HG03045 (cell line): ENCODE data around the gene B4GALT5.
A peak's percentile ranks its signal among the peaks of the same experiment; 100 is the strongest.

Experiments used
- ATAC-seq: cut with Tn5 transposase; IDR thresholded peaks from one replicate; pipeline ENCODE4 v1.9.1; 2021; ENCODE audit warnings: mild to moderate bottlenecking, moderate library complexity; ENCODE audit not compliant: unreplicated experiment

B4GALT5 gene

GRCh38 chr20:49610691-49611538, 102.8 kb downstream of the B4GALT5 start:
- ATAC-seq: peak; percentile 58

- ATAC-seq: no peak
Observed at GRCh38 chr20:49608752-49609670, 104.7 kb downstream of the B4GALT5 start.

- ATAC-seq: no peak
Observed at GRCh38 chr20:49607568-49607967, 106.1 kb downstream of the B4GALT5 start.

- no peak for ATAC-seq
Observed at GRCh38 chr20:49603209-49603627, 110.5 kb downstream of the B4GALT5 start.

GRCh38 chr20:49602345-49603208, 111.1 kb downstream of the B4GALT5 start:
- ATAC-seq: no peak

GRCh38 chr20:49601153-49601924, 112.3 kb downstream of the B4GALT5 start:
- no peak for ATAC-seq

GRCh38 chr20:49599746-49600113, 113.9 kb downstream of the B4GALT5 start:
- ATAC-seq: no peak

- ATAC-seq: no peak
Observed at GRCh38 chr20:49597825-49598395, 115.8 kb downstream of the B4GALT5 start.

GRCh38 chr20:49595811-49596561, 117.7 kb downstream of the B4GALT5 start:
- ATAC-seq: no peak

- no peak for ATAC-seq
Observed at GRCh38 chr20:49595346-49595745, 118.3 kb downstream of the B4GALT5 start.

- no peak for ATAC-seq
Observed at GRCh38 chr20:49594931-49595315, 118.8 kb downstream of the B4GALT5 start.

- ATAC-seq: no peak
Observed at GRCh38 chr20:49594143-49594930, 119.3 kb downstream of the B4GALT5 start.

- no peak for ATAC-seq
Observed at GRCh38 chr20:49593466-49594142, 120.1 kb downstream of the B4GALT5 start.

GRCh38 chr20:49592120-49592519, 121.6 kb downstream of the B4GALT5 start:
- ATAC-seq: no peak

GRCh38 chr20:49591217-49591865, 122.3 kb downstream of the B4GALT5 start:
- ATAC-seq: no peak

- ATAC-seq: no peak
Observed at GRCh38 chr20:49590163-49591017, 123.3 kb downstream of the B4GALT5 start.
